ENCODE measurements around the gene RNF114.

Gene RNF114

GRCh38 chr20:49904440-49905214 is 31.6 kb upstream of the RNF114 start:
- no peak for DNase-seq

GRCh38 chr20:49905415-49906091 is 30.6 kb upstream of the RNF114 start:
- no peak for DNase-seq

GRCh38 chr20:49906101-49906604 is 30.0 kb upstream of the RNF114 start:
- no peak for DNase-seq

- DNase-seq, result no peak
Observed at GRCh38 chr20:49906615-49907154, 29.5 kb upstream of the RNF114 start.

GRCh38 chr20:49907405-49908257 is 28.6 kb upstream of the RNF114 start:
- no peak for DNase-seq

GRCh38 chr20:49908258-49908565 is 28.0 kb upstream of the RNF114 start:
- DNase-seq, result no peak

GRCh38 chr20:49909499-49910339 is 26.5 kb upstream of the RNF114 start:
- DNase-seq, result no peak

- no peak for DNase-seq
Observed at GRCh38 chr20:49910340-49910706, 25.9 kb upstream of the RNF114 start.

- DNase-seq, result no peak
Observed at GRCh38 chr20:49913399-49914047, 22.7 kb upstream of the RNF114 start.

- DNase-seq, result peak in 1 of 2 donors; percentile 42
Observed at GRCh38 chr20:49914310-49915117, 21.7 kb upstream of the RNF114 start.

- DNase-seq, result no peak
Observed at GRCh38 chr20:49915118-49915379, 21.1 kb upstream of the RNF114 start.

- peak; percentile 94 to 95 for DNase-seq
Observed at GRCh38 chr20:49915380-49916145, 20.6 kb upstream of the RNF114 start, which contains the start of gene SPATA2. SPATA2 (minus strand) TSS chr20:49915529; CDS start chr20:49908490, 7,039 bp downstream.

GRCh38 chr20:49916146-49917002 is 19.8 kb upstream of the RNF114 start:
- peak in 1 of 2 donors; percentile 22 for DNase-seq

- DNase-seq, result no peak
Observed at GRCh38 chr20:49918446-49918845, 17.8 kb upstream of the RNF114 start.

- no peak for DNase-seq
Observed at GRCh38 chr20:49919009-49919408, 17.2 kb upstream of the RNF114 start.

- DNase-seq, result no peak
Observed at GRCh38 chr20:49919461-49919860, 16.7 kb upstream of the RNF114 start.

GRCh38 chr20:49924247-49924646 is 11.9 kb upstream of the RNF114 start:
- no peak for DNase-seq

GRCh38 chr20:49925901-49926454 is 10.2 kb upstream of the RNF114 start:
- DNase-seq, result no peak
